GM12878 (cell line): Measurements from ENCODE around the gene DDX42. TPM values are rescaled to one million over a fixed set of nuclear protein-coding genes. Genes with fewer than 3 reads are reported as not detected.

ENCODE experiments used
- ATAC-seq: fragments of 200-7000 bp; cut with Tn5 transposase; 3 replicates; pipeline ENCODE4 v1.9.1; 2020; ENCODE audit warnings: mild to moderate bottlenecking, moderate library complexity
- BruUV-seq: library from RNA; stranded (reverse); fragments of 400-500 nt; replicated peaks from 2 replicates; lab custom pipeline; 2021; lab: Mats Ljungman, UMichigan
- CTCF ChIA-PET: fragments of 300-600 bp; sonication (Branson Sonifier 250); formaldehyde crosslinking; extraction: SDS; loops from one replicate; lab custom pipeline; 2021; ENCODE audit warnings: inconsistent platforms; lab: Yijun Ruan, JAX
- POLR2A ChIA-PET: fragments of 350-600 bp; formaldehyde crosslinking; extraction: SDS; loops from one replicate; lab custom pipeline; 2021; ENCODE audit warnings: inconsistent platforms; lab: Charles Lee
- RAD21 ChIA-PET: fragments of 300-600 bp; sonication (Branson Sonifier 250); formaldehyde crosslinking; loops from one replicate; lab custom pipeline; 2023; ENCODE audit warnings: antibody characterized with exemption; ENCODE audit not compliant: unreplicated experiment; lab: Charles Lee
- SMC1A ChIA-PET: fragments of 300-600 bp; sonication (Branson Sonifier 250); formaldehyde crosslinking; loops from one replicate; lab custom pipeline; 2023; ENCODE audit not compliant: unreplicated experiment, uncharacterized antibody; lab: Charles Lee
- DNase-seq: peaks from one replicate; pipeline ENCODE4 v3.0.0-alpha.2; 2011; ENCODE audit warnings: low read depth, low spot score
- FAIRE-seq: peaks from 3 replicates; lab custom pipeline; 2011; peaks lifted over from hg19 to GRCh38; lab: Jason Lieb, UNC
- H2AFZ ChIP-seq: 2 replicates; pipeline ENCODE4 v1.6.0; 2011; ENCODE audit warnings: low read depth, low read length, control low read depth; ENCODE audit not compliant: control insufficient read depth
- H3K27ac ChIP-seq: 2 replicates; pipeline ENCODE4 v1.5.1; 2011; ENCODE audit warnings: control low read depth; ENCODE audit not compliant: control insufficient read depth, insufficient read depth
- H3K27me3 ChIP-seq, 2 experiments: replicated peaks in 1 of 2; 2 replicates each; pipeline versions ENCODE4 v1.6.0 to v1.6.1; 2011; ENCODE audit warnings: low read length in 1 of 2; ENCODE audit not compliant: control insufficient read depth in 2 of 2, insufficient read depth in 2 of 2
- H3K36me3 ChIP-seq, 2 experiments: 2 replicates each; pipeline ENCODE4 v1.5.1; 2011; ENCODE audit warnings: low read length in 1 of 2; ENCODE audit not compliant: control insufficient read depth in 2 of 2, insufficient read depth in 2 of 2
- H3K4me1 ChIP-seq: 2 replicates; pipeline ENCODE4 v1.6.1; 2011; ENCODE audit warnings: mild to moderate bottlenecking, low read length, moderate library complexity, mixed read lengths; ENCODE audit not compliant: control insufficient read depth, insufficient read depth
- H3K4me2 ChIP-seq: 2 replicates; pipeline ENCODE4 v1.6.0; 2011; ENCODE audit warnings: control low read depth; ENCODE audit not compliant: control insufficient read depth, insufficient read depth
- H3K4me3 ChIP-seq: fragments of 200-600 bp; sonication (generic); 2 replicates; pipeline ENCODE4 v1.5.1; 2016
- H3K79me2 ChIP-seq: 2 replicates; pipeline ENCODE4 v1.6.0; 2011; ENCODE audit warnings: low read length; ENCODE audit not compliant: control insufficient read depth, insufficient read depth
- H3K9ac ChIP-seq: 2 replicates; pipeline ENCODE4 v1.8.0; 2011; ENCODE audit warnings: low read length, control low read depth, mixed read lengths; ENCODE audit not compliant: control insufficient read depth, insufficient read depth
- H3K9me3 ChIP-seq: replicated peaks from 3 replicates; pipeline ENCODE4 v1.5.1; 2011; ENCODE audit warnings: mild to moderate bottlenecking, low read length; ENCODE audit not compliant: control insufficient read depth, insufficient read depth
- H4K20me1 ChIP-seq: 2 replicates; pipeline ENCODE4 v1.6.0; 2011; ENCODE audit not compliant: control insufficient read depth, insufficient read depth
- IKZF2 ChIP-seq, 2 experiments: fragments of 450-650 bp; IDR thresholded peaks; 2 replicates each; pipeline ENCODE4 v1.6.1; 2017; ENCODE audit warnings: mild to moderate bottlenecking in 2 of 2, moderate library complexity in 2 of 2
- NR2C2 ChIP-seq: IDR thresholded peaks from 2 replicates; pipeline ENCODE4 v1.6.1; 2011; ENCODE audit warnings: borderline replicate concordance, low read depth; ENCODE audit not compliant: control insufficient read depth, insufficient read length
- RBBP5 ChIP-seq: fragments of 200-600 bp; sonication (generic); conservative IDR thresholded peaks from 2 replicates; pipeline ENCODE4 v1.6.1; 2016
- WGBS: methylation state at CpG from one replicate; pipeline ENCODE4 v1.1.6; 2016; ENCODE audit warnings: low lambda C conversion rate; ENCODE audit not compliant: insufficient replicate concordance, insufficient coverage; ENCODE audit errors: missing lambda C conversion rate; 5-methylcytosine and 5-hydroxymethylcytosine counted together
- in situ Hi-C: fragments of 300-500 bp; cut with MboI; formaldehyde crosslinking; loops from 9 replicates; pipeline ENCODE4 v1.14.3; 2018; ENCODE audit warnings: mixed read lengths
- intact Hi-C: fragments of 100-400 bp; cut with micrococcal nuclease; formaldehyde crosslinking; loops from one replicate; pipeline ENCODE4 v1.14.2; 2022; ENCODE audit not compliant: unreplicated experiment
- polyA plus RNA-seq, 11 experiments: library from polyadenylated mRNA; depleted of rRNA in 4 of 11; unstranded in 6 of 11; stranded (reverse) in 5 of 11; fragments of >200 nt; fragmentation: Nextera tagmentation in 4 of 11; fragmentation: Illumina TruSeq in 1 of 11; extraction: Ambion mirVana in 4 of 11; extraction: Trizol in 1 of 11; gene quantifications; 1 replicate in 1 of 11; 2 replicates in 10 of 11; pipeline versions ENCODE4 v1.2.1 to v1.2.3, GENCODE V29; 2011 to 2016; ENCODE audit warnings: inconsistent platforms in 2 of 11, missing spikeins in 2 of 11, low read depth in 1 of 11
- total RNA-seq, 4 experiments: library from RNA; depleted of rRNA in 3 of 4; stranded (reverse); fragments of >200 nt in 3 of 4; fragmentation: Illumina TruSeq in 1 of 4; extraction: Trizol in 1 of 4; gene quantifications; 2 replicates each; pipeline versions ENCODE4 v1.2.1 to v1.2.3, GENCODE V29; 2013 to 2021
- TF ChIP-seq, protein P1 (sequence below): fragments of 450-650 bp; IDR thresholded peaks from 2 replicates; pipeline ENCODE4 v1.6.1; 2016; ENCODE audit warnings: mild to moderate bottlenecking

DDX42 gene
- total and polyA plus RNA-seq, 10 of the 15 experiments (the other 5 are each of a cell fraction or from before 2014, with no cell fraction given) = 14.6 to 147 (median 65.3) TPM

DNA sequence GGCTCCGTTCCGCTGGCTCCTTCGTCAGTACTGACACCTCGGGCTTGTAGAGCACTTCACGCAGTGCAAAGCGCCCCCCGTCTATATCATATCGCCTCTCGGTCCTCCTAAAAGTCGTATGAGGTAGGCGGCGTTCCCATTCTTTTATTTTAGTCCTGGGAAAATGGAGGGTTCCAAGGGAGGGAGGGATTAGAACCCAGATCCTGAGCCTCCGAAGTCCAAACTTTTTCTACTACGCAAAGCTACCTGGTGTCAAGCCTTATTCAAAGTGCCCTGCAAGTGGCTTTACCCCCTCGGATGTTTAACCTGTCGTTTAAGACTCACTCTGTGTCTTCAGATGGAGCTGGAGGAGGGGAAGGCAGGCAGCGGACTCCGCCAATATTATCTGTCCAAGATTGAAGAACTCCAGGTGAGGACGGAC is 53.8 kb downstream of the DDX42 start:
- RAD21 ChIA-PET = interaction anchor here (0.8 to 1.5 kb wide), 6 partner anchors 11 to 131 kb away, joined by 3 to 5 read pairs (median 4); partner anchors contain the start of gene CCDC47
- peak overlapping the region; percentile 97 for H3K4me2 ChIP-seq
- peak overlapping the region; percentile 83 for H3K4me3 ChIP-seq
- peaks cover 48% of the 10 kb centered on the region for H3K79me2 ChIP-seq
- in situ Hi-C loops = loop anchor here (25.0 kb wide), 1 partner anchor 391 kb away; the partner anchor contains the start of gene CYB561
- peak overlapping the region; percentile 97 for H2AFZ ChIP-seq
- BruUV-seq = no TSS peak
- TF ChIP-seq IKZF2 (IDR thresholded peaks at IDR 0.05) = peak in 1 of 2 experiments; percentile 45; a peak in 1 of 4 replicates
- TF ChIP-seq NR2C2 = no peak
- TF ChIP-seq, all 136 proteins: peak for 1
- intact Hi-C loops = loop anchor here (1.0 to 2.0 kb wide), 3 partner anchors 11 to 129 kb away; partner anchors contain the start of gene CCDC47
- H3K36me3 ChIP-seq = peaks cover 26 to 38% of the 10 kb centered on the region in 2 experiments; a peak in 3 of 4 replicates
- ChIA-PET CTCF (interaction anchor here (0.8 to 2.9 kb wide), 16 partner anchors 9 to 402 kb away, joined by 3 to 19 read pairs (median 4); partner anchors contain the start of genes CCDC47, DDX42 and SMARCD2), SMC1A (interaction anchor here (1.2 to 1.5 kb wide), 8 partner anchors 10 to 129 kb away, joined by 3 to 12 read pairs (median 6); no protein-coding TSS in a partner anchor), POLR2A (interaction anchor here (0.6 to 4.4 kb wide), 9 partner anchors 11 to 1834 kb away, joined by 3 to 22 read pairs (median 5); partner anchors contain the start of genes CCDC47 and DDX42)
- under 1% methylated on average over 19 of the region's 19 CpGs for WGBS
- DNase-seq = no peak
- H4K20me1 ChIP-seq = no peaks in the 10 kb centered on the region
- H3K4me1 ChIP-seq = peaks cover 17% of the 10 kb centered on the region
- no peak for ATAC-seq
- peak overlapping the region; percentile 95 for H3K27ac ChIP-seq
- H3K9me3 ChIP-seq = no peaks in the 10 kb centered on the region
- no peaks in the 10 kb centered on the region for H3K27me3 ChIP-seq
- FAIRE-seq = no peak
- H3K9ac ChIP-seq = peak overlapping the region; percentile 81

GRCh38 chr17:63828936-63829335 is 55.0 kb downstream of the DDX42 start:
- POLR2A ChIA-PET = interaction anchor here (0.8 to 4.4 kb wide), 7 partner anchors 9 to 132 kb away, joined by 3 to 22 read pairs (median 5); partner anchors contain the start of genes CCDC47 and DDX42
- 82% methylated on average over 3 of the region's 3 CpGs for WGBS
- in situ Hi-C loops (loop anchor here (25.0 kb wide), 1 partner anchor 392 kb away; the partner anchor contains the start of gene CYB561), intact Hi-C loops (no loop called here)
- no peak for DNase-seq
- SMC1A ChIA-PET = interaction anchor here (0.7 to 1.5 kb wide), 8 partner anchors 9 to 217 kb away, joined by 3 to 12 read pairs (median 5); no protein-coding TSS in a partner anchor
- RAD21 ChIA-PET = interaction anchor here (0.6 to 1.5 kb wide), 6 partner anchors 10 to 131 kb away, joined by 3 to 4 read pairs (median 3); partner anchors contain the start of gene CCDC47
- H2AFZ ChIP-seq = no peak overlapping the region
- H3K79me2 ChIP-seq = peaks cover 48% of the 10 kb centered on the region
- no peaks in the 10 kb centered on the region for H3K27me3 ChIP-seq
- no peaks in the 10 kb centered on the region for H3K9me3 ChIP-seq
- FAIRE-seq = no peak
- peaks cover 29 to 44% of the 10 kb centered on the region in 2 experiments for H3K36me3 ChIP-seq
- CTCF ChIA-PET = interaction anchor here (0.9 to 2.9 kb wide), 10 partner anchors 8 to 403 kb away, joined by 3 to 19 read pairs (median 4); partner anchors contain the start of genes CCDC47, DDX42 and SMARCD2
- no peaks in the 10 kb centered on the region for H4K20me1 ChIP-seq
- H3K9ac ChIP-seq = no peak overlapping the region
- TF ChIP-seq, protein P1, sequence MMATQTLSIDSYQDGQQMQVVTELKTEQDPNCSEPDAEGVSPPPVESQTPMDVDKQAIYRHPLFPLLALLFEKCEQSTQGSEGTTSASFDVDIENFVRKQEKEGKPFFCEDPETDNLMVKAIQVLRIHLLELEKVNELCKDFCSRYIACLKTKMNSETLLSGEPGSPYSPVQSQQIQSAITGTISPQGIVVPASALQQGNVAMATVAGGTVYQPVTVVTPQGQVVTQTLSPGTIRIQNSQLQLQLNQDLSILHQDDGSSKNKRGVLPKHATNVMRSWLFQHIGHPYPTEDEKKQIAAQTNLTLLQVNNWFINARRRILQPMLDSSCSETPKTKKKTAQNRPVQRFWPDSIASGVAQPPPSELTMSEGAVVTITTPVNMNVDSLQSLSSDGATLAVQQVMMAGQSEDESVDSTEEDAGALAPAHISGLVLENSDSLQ = peak; percentile 63
- TF ChIP-seq RBBP5 = no peak
- TF ChIP-seq, all 136 proteins: peak for 1
- Histone ChIP-seq H3K4me3 (peak overlapping the region; percentile 83; the same call in 1 of the 2 replicates), H3K27ac (no peak overlapping the region), H3K4me1 (peaks cover 17% of the 10 kb centered on the region), H3K4me2 (peak overlapping the region; percentile 97)
- ATAC-seq = no peak
- no TSS peak for BruUV-seq
